IPS-20b (cell line): Measurements from ENCODE around the gene NUBPL.

Source experiments
- H3K27ac ChIP-seq: one replicate; pipeline ENCODE4 v1.5.1; 2013; ENCODE audit warnings: low read length
- H3K27me3 ChIP-seq: 2 replicates; pipeline ENCODE4 v1.6.1; 2013; ENCODE audit warnings: mild to moderate bottlenecking, low read length, inconsistent platforms; ENCODE audit not compliant: insufficient read depth
- H3K36me3 ChIP-seq: 2 replicates; pipeline ENCODE4 v1.6.1; 2013; ENCODE audit warnings: low read depth, mild to moderate bottlenecking, inconsistent platforms, low read length, moderate library complexity; ENCODE audit not compliant: insufficient read depth
- H3K4me1 ChIP-seq: 2 replicates; pipeline ENCODE4 v1.6.1; 2013; ENCODE audit warnings: mild to moderate bottlenecking, control low read depth, inconsistent platforms, low read length, moderate library complexity; ENCODE audit not compliant: insufficient read depth
- H3K4me3 ChIP-seq: 2 replicates; pipeline ENCODE4 v1.5.1; 2013; ENCODE audit warnings: mild to moderate bottlenecking, low read length, inconsistent platforms
- H3K9ac ChIP-seq: 2 replicates; pipeline ENCODE4 v1.6.1; 2013; ENCODE audit warnings: low read depth, mild to moderate bottlenecking, inconsistent platforms, low read length, moderate library complexity
- H3K9me3 ChIP-seq: 2 replicates; pipeline ENCODE4 v1.6.1; 2013; ENCODE audit warnings: mild to moderate bottlenecking, low read depth, low read length, inconsistent platforms; ENCODE audit not compliant: insufficient read depth

NUBPL gene

DNA sequence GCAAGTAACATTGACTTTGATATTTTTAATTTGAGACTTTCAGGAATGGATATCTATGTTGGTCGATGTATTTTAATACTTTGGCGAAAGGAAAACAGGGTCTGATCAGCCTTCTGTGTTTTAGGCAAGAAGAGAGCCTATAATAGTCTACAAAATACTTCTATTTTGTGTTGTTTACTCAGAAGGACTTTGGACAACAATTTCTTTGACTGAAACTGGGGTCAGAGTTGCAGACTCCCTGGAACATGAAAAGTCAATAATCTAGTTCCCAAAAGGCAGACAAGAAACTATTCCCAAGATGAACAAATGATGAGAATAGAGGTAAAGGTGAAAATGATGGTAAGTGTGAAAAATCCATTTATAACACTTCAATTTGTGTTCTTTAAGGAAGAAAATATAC, 10.6 kb upstream of the NUBPL start:
- Histone ChIP-seq H3K9me3 (no peaks in the 10 kb centered on the region), H3K27ac (no peak overlapping the region), H3K4me1 (no peaks in the 10 kb centered on the region), H3K4me3 (no peak overlapping the region), H3K36me3 (no peaks in the 10 kb centered on the region), H3K9ac (no peak overlapping the region), H3K27me3 (peaks cover 8% of the 10 kb centered on the region; the same call in 1 of the 2 replicates)

DNA sequence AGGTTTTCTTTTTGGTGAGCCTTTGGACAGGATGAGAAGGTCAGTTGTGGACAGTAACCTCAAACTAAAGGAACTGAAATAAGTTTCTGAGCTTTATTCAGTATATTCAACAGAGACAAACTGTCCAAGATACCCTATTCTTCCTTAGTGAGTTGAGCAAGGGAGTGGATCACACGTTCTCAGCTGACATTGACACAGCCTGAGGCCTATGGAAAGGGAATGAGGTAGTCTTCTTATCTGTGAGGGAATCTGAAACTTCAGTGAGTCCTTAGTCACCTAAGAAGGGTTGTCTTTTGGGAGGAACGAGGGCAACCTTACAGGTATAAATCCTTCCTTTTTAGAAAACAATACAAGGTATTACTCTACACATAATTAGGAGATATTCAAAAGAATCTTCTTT, 5.0 kb upstream of the NUBPL start:
- Histone ChIP-seq H3K4me3 (no peak overlapping the region), H3K9me3 (no peaks in the 10 kb centered on the region), H3K27me3 (peaks cover 9% of the 10 kb centered on the region; the same call in 1 of the 2 replicates), H3K27ac (no peak overlapping the region), H3K36me3 (no peaks in the 10 kb centered on the region), H3K9ac (no peak overlapping the region), H3K4me1 (no peaks in the 10 kb centered on the region)

DNA sequence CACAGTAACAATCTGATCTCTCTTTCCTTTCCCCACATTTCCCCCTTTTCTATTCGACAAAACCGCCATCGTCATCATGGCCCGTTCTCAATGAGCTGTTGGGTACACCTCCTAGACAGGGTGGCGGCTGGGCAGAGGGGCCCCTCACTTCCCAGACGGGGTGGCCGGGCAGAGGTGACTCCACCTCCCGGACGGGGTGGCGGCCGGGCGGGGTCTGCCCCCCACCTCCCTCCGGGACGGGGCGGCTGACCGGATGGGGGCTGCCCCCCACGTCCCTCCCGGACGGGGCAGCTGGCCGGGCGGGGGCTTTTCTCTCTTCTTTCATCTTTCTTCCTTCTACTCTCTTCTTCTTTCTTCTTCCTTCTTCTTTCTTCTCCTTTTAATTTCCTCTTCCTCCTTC, 1.3 kb upstream of the NUBPL start:
- no peak overlapping the region for H3K9ac ChIP-seq
- H3K4me1 ChIP-seq, result peaks cover 3% of the 10 kb centered on the region; the same call in 1 of the 2 replicates
- H3K36me3 ChIP-seq, result no peaks in the 10 kb centered on the region
- no peaks in the 10 kb centered on the region for H3K9me3 ChIP-seq
- no peak overlapping the region for H3K27ac ChIP-seq
- H3K27me3 ChIP-seq, result 0 out of 2 replicates have a peak, but pooled peaks cover 3% of the 10 kb centered on the region
- no peak overlapping the region for H3K4me3 ChIP-seq

DNA sequence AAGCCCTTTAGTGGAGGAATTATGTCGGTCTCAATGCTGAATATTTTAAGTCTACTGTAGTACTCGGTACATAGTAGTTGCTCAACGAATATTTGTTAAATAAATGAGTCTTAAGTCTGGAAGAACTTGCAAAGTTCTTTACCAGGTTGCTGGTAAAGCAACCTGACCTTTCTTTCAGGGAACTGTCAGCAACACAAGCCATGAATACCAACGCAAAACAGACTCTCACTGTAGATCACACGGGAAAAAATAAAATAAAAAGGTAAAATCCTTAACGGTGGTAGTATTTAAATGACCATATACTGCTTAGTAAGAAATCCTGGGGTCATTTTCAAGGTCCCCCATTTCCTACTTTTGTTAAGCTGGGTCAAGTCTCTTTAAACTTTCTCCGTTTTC, 447 bp upstream of the NUBPL start:
- H3K27me3 ChIP-seq, result no peaks in the 10 kb centered on the region
- peak overlapping the region; percentile 87; the same call in 1 of the 2 replicates for H3K9ac ChIP-seq
- H3K9me3 ChIP-seq, result no peaks in the 10 kb centered on the region
- peak overlapping the region; percentile 78 for H3K4me3 ChIP-seq
- H3K4me1 ChIP-seq, result peaks cover 3% of the 10 kb centered on the region; the same call in 1 of the 2 replicates
- H3K27ac ChIP-seq, result no peak overlapping the region
- H3K36me3 ChIP-seq, result no peaks in the 10 kb centered on the region

DNA sequence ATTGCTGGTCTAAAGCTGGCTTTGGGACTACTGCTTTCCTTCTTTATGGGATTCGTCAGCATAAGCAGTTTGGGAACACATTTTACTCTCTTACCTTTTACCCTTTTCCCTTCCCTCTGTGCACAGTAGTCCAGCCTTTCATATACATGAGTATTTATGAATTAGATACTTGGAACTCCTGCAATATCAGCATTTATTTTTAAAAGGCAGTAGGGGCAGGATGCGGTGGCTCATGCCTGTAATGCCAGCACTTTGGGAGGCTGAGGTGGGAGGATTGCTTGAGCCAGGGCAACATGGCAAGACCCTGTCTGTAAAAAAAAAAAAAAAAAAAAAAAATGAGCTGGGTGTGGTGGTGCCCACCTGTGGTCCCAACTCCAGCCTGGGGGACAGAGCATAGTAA, 3.0 kb downstream of the NUBPL start:
- Histone ChIP-seq H3K27me3 (no peaks in the 10 kb centered on the region), H3K9ac (no peak overlapping the region), H3K27ac (no peak overlapping the region), H3K4me1 (peaks cover 3% of the 10 kb centered on the region; the same call in 1 of the 2 replicates), H3K9me3 (no peaks in the 10 kb centered on the region), H3K4me3 (no peak overlapping the region), H3K36me3 (no peaks in the 10 kb centered on the region)

DNA sequence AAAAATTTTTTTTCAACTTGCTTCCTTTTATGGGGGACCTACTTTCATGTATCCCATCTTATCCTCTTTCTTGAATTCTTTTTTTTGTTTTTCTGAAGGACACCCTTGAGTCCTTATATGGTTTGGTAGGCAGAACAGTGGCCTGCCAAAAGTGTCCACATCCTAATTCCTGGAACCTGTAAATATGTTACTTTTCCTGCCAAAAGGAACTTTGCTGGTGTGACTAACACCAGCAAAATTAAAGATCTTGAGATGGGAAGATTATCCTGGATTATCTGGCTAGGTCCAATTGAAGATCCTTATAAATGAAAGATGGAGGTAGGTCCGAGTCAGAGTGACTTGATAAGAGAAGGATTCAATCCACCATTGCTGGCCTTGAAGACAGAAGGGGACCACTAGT, 5.3 kb downstream of the NUBPL start:
- Histone ChIP-seq H3K27ac (no peak overlapping the region), H3K4me1 (peaks cover 3% of the 10 kb centered on the region; the same call in 1 of the 2 replicates), H3K27me3 (no peaks in the 10 kb centered on the region), H3K9ac (no peak overlapping the region), H3K9me3 (no peaks in the 10 kb centered on the region), H3K36me3 (no peaks in the 10 kb centered on the region), H3K4me3 (no peak overlapping the region)

DNA sequence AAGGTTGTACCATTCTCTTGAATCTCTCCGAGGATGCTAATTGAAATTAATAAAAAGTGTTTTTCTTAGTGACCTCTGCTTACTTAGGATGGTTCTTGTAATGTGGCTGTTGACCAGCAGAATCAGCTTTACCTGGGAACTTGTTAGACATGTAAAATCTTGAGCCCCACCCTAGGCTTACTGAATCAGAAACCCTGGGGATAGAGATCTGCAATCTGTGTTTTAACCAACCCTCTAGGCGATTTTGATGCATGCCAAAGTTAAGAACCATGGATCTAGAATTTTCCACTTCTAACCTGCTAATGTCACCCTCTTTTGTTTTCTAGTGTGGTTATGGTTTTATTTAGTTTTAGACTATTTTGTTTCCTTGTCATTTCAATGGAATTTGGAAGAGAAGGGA, 6.5 kb downstream of the NUBPL start:
- H3K36me3 ChIP-seq, result no peaks in the 10 kb centered on the region
- no peaks in the 10 kb centered on the region for H3K27me3 ChIP-seq
- H3K9me3 ChIP-seq, result no peaks in the 10 kb centered on the region
- no peak overlapping the region for H3K27ac ChIP-seq
- no peak overlapping the region for H3K4me3 ChIP-seq
- H3K4me1 ChIP-seq, result no peaks in the 10 kb centered on the region
- H3K9ac ChIP-seq, result no peak overlapping the region

DNA sequence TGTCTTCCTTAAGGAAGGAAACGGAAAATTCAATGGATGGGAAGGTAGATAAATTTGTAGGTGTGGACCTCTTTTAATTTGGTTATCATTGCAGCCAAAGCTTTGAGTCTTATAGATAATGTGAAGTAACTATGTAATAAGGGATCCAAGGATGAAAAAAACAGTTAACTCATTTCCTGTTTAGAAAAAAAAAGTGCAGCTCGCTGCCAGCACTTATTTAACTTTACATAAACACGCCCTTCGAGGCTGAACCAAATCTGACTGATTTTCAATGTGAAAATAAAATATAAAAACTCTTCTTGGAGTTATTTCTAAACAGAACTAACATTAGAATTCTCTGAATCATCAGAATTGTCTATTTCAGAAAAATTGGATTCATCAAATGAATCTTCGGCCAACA, 7.0 kb downstream of the NUBPL start:
- H3K36me3 ChIP-seq, result no peaks in the 10 kb centered on the region
- H3K27ac ChIP-seq, result no peak overlapping the region
- no peaks in the 10 kb centered on the region for H3K27me3 ChIP-seq
- H3K9me3 ChIP-seq, result no peaks in the 10 kb centered on the region
- H3K4me1 ChIP-seq, result no peaks in the 10 kb centered on the region
- H3K4me3 ChIP-seq, result no peak overlapping the region
- H3K9ac ChIP-seq, result no peak overlapping the region

DNA sequence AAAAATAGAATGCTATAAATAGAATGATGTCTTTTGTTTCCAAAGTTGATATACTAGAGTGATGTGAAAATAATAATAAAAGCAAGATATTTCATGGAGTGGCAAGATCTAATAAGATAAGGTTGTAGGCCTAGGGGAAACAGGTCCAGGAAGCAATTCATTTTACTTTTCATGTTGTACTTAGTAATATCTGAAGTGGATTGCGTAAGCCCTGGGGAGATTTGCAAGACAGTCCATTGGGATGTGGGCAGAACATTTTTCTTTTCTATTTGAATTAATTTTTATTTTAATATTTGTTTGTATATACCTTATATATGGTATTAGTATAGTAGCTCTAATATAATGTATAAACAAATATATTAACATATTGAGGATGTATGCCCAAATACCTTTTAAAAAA, 7.5 kb downstream of the NUBPL start:
- no peak overlapping the region for H3K27ac ChIP-seq
- H3K4me1 ChIP-seq, result no peaks in the 10 kb centered on the region
- H3K4me3 ChIP-seq, result no peak overlapping the region
- H3K27me3 ChIP-seq, result no peaks in the 10 kb centered on the region
- H3K36me3 ChIP-seq, result no peaks in the 10 kb centered on the region
- H3K9ac ChIP-seq, result no peak overlapping the region
- H3K9me3 ChIP-seq, result no peaks in the 10 kb centered on the region

DNA sequence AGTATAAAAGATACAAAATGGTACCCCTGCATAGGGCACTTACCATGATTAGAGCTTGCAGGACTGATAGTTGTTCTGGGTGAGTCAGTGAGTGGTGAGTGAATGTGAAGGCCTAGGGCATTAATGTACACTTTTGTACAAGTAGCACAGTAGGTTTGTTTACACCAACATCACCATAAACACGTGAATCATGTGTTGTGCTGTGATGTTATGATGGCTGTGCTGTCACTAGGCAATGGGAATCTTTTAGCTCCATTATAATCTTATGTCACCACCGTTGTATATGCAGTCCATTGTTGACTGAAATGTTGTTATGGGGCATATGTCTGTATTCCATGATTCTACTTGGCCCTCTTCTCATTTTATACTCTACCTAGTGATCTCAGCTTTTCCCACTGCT, 11.8 kb downstream of the NUBPL start:
- Histone ChIP-seq H3K9me3 (no peaks in the 10 kb centered on the region), H3K36me3 (no peaks in the 10 kb centered on the region), H3K9ac (no peak overlapping the region), H3K4me1 (no peaks in the 10 kb centered on the region), H3K27me3 (no peaks in the 10 kb centered on the region), H3K4me3 (no peak overlapping the region), H3K27ac (no peak overlapping the region)

DNA sequence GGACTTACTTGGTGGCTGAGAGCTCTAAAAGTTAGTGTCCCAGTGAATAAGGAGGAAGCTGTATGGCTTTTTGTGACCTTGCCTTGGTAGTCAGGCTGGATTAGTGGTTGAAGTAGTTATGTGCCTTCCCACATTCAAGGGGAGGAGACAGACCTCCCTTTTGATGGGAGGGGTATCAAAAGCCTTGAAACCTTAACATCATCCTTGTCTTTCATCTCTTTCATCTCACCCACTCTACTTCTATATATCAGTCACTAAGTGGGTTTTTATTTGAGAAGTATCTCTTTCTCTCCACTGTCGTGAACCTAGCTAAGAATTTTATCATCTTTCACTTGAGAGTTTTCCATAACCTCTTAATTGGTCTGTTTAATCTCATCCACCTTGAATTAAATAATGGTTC, 15.7 kb downstream of the NUBPL start:
- Histone ChIP-seq H3K4me1 (no peaks in the 10 kb centered on the region), H3K9ac (no peak overlapping the region), H3K27ac (no peak overlapping the region), H3K36me3 (no peaks in the 10 kb centered on the region), H3K9me3 (no peaks in the 10 kb centered on the region), H3K27me3 (no peaks in the 10 kb centered on the region), H3K4me3 (no peak overlapping the region)

DNA sequence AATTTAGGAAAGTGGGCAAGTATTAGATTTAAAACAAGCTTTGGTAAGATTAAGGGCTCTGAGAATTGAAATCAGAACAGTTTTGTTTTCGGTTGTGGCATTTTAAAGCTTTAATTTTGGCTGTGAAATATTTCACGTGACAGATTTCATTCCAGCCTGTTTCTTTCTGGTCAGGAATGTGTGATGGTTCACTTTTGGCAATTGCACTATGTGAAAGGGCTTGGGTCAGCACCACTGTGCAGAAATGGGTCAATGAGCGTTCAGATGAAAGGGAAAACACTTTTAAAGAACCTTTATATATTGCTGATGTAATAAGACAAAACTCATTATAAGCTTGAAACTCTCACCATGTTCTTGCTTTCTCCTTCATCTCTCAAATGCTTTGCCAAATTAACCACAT, 17.1 kb downstream of the NUBPL start:
- no peaks in the 10 kb centered on the region for H3K36me3 ChIP-seq
- no peak overlapping the region for H3K9ac ChIP-seq
- H3K27ac ChIP-seq, result no peak overlapping the region
- no peaks in the 10 kb centered on the region for H3K9me3 ChIP-seq
- no peaks in the 10 kb centered on the region for H3K27me3 ChIP-seq
- no peaks in the 10 kb centered on the region for H3K4me1 ChIP-seq
- H3K4me3 ChIP-seq, result no peak overlapping the region
